Endothelial cell of umbilical vein (primary cell): Measurements from ENCODE around the gene AGFG2. TPM values are rescaled to one million over a fixed set of nuclear protein-coding genes. Genes with fewer than 3 reads are reported as not detected.
A peak's percentile ranks its signal among the peaks of the same experiment; 100 is the strongest.

ENCODE experiments used
- BruUV-seq: library from RNA; stranded (reverse); fragments of 400-500 nt; replicated peaks from 2 replicates; lab custom pipeline; 2021; lab: Mats Ljungman, UMichigan
- CTCF ChIA-PET: fragments of 300-600, 350-600 bp; sonication (Branson Sonifier 250); formaldehyde crosslinking; loops from one replicate; lab custom pipeline; 2021; ENCODE audit warnings: antibody characterized with exemption, inconsistent platforms; lab: Charles Lee
- POLR2A ChIA-PET: fragments of 300-600, 350-600 bp; sonication (Branson Sonifier 250); formaldehyde crosslinking; loops from one replicate; lab custom pipeline; 2021; ENCODE audit warnings: antibody characterized with exemption, inconsistent platforms; lab: Charles Lee
- DNase-seq: peaks from one replicate; pipeline ENCODE4 v3.0.0-alpha.2; 2011; ENCODE audit warnings: low read depth, low spot score
- FAIRE-seq: peaks from 2 replicates; lab custom pipeline; 2011; peaks lifted over from hg19 to GRCh38; lab: Jason Lieb, UNC
- H2AFZ ChIP-seq: 2 replicates; pipeline ENCODE4 v1.6.0; 2012; ENCODE audit warnings: low read depth, low read length, control low read depth, inconsistent platforms
- H3K27ac ChIP-seq: 2 replicates; pipeline ENCODE4 v1.5.1; 2011; ENCODE audit warnings: low read depth, mild to moderate bottlenecking, control low read depth, low read length, moderate library complexity; ENCODE audit not compliant: insufficient read depth
- H3K27me3 ChIP-seq, 2 experiments: 2 replicates each; pipeline versions ENCODE4 v1.6.0 to v1.6.1; 2011; ENCODE audit warnings: low read length in 2 of 2, mixed read lengths in 1 of 2; ENCODE audit not compliant: control insufficient read depth in 2 of 2, insufficient read depth in 2 of 2
- H3K36me3 ChIP-seq, 2 experiments: 2 replicates in 1 of 2; 3 replicates in 1 of 2; pipeline ENCODE4 v1.5.1; 2011; ENCODE audit warnings: low read length in 2 of 2, mild to moderate bottlenecking in 1 of 2, moderate library complexity in 1 of 2; ENCODE audit not compliant: control insufficient read depth in 2 of 2, insufficient read depth in 2 of 2; ENCODE audit errors: extremely low read depth in 1 of 2
- H3K4me1 ChIP-seq: 3 replicates; pipeline ENCODE4 v1.5.1; 2011; ENCODE audit warnings: mild to moderate bottlenecking, low read length; ENCODE audit not compliant: control insufficient read depth, insufficient read depth; ENCODE audit errors: extremely low read depth
- H3K4me2 ChIP-seq: 2 replicates; pipeline ENCODE4 v1.6.1; 2011; ENCODE audit warnings: low read length, control low read depth, mixed read lengths; ENCODE audit not compliant: insufficient read depth
- H3K4me3 ChIP-seq, 3 experiments: fragments of 200-600 bp in 1 of 3; sonication (generic), shearing (Covaris generic) in 1 of 3; replicated peaks in 1 of 3; 2 replicates each; pipeline ENCODE4 v1.5.1; 2011 to 2016; ENCODE audit warnings: control low read depth in 3 of 3, low read length in 3 of 3, mild to moderate bottlenecking in 2 of 3, inconsistent platforms in 1 of 3, low read depth in 1 of 3, moderate library complexity in 1 of 3; ENCODE audit not compliant: insufficient read depth in 1 of 3
- H3K79me2 ChIP-seq: 2 replicates; pipeline ENCODE4 v1.6.0; 2012; ENCODE audit warnings: low read length, inconsistent platforms; ENCODE audit not compliant: control insufficient read depth, insufficient read depth
- H3K9ac ChIP-seq: replicated peaks from 2 replicates; pipeline ENCODE3; 2011; ENCODE audit warnings: low read length, control low read depth; ENCODE audit not compliant: insufficient read depth; ENCODE audit errors: extremely low read depth
- H3K9me1 ChIP-seq: replicated peaks from 3 replicates; pipeline ENCODE4 v1.6.0; 2011; ENCODE audit warnings: mild to moderate bottlenecking, low read length; ENCODE audit not compliant: control insufficient read depth, insufficient read depth; ENCODE audit errors: extremely low read depth
- H3K9me3 ChIP-seq: replicated peaks from 2 replicates; pipeline ENCODE4 v1.5.1; 2012; ENCODE audit warnings: low read length, inconsistent platforms; ENCODE audit not compliant: control insufficient read depth, insufficient read depth
- H4K20me1 ChIP-seq: replicated peaks from 2 replicates; pipeline ENCODE3; 2011; ENCODE audit warnings: mild to moderate bottlenecking, low read length; ENCODE audit not compliant: control insufficient read depth, insufficient read depth; ENCODE audit errors: extremely low read depth
- CTCF ChIP-seq, 2 donors: IDR thresholded peaks; 1 replicate in 1 of 2; 2 replicates in 1 of 2; pipeline ENCODE4 v1.5.1; 2011; ENCODE audit warnings: low read length in 2 of 2, mild to moderate bottlenecking in 2 of 2, moderate library complexity in 2 of 2, control low read depth in 1 of 2, inconsistent platforms in 1 of 2, low read depth in 1 of 2; ENCODE audit not compliant: insufficient read depth in 1 of 2; ENCODE audit errors: extremely low read depth in 1 of 2
- EZH2 ChIP-seq: IDR thresholded peaks from 2 replicates; pipeline ENCODE4 v1.6.1; 2012; ENCODE audit warnings: borderline replicate concordance, low read depth, mild to moderate bottlenecking, moderate library complexity, low read length, inconsistent platforms; ENCODE audit not compliant: severe bottlenecking
- FOS ChIP-seq: IDR thresholded peaks from 2 replicates; pipeline ENCODE4 v1.6.1; 2011; ENCODE audit warnings: mild to moderate bottlenecking, low read length, moderate library complexity, borderline replicate concordance; ENCODE audit not compliant: insufficient read depth
- GATA2 ChIP-seq: IDR thresholded peaks from 2 replicates; pipeline ENCODE4 v1.7.0; 2011; ENCODE audit warnings: low read depth, mild to moderate bottlenecking, moderate library complexity, mixed read lengths, low read length; ENCODE audit not compliant: insufficient read length, insufficient read depth
- JUN ChIP-seq: IDR thresholded peaks from 2 replicates; pipeline ENCODE4 v1.6.1; 2011; ENCODE audit warnings: borderline replicate concordance, low read depth; ENCODE audit not compliant: insufficient read length, insufficient read depth
- MYC ChIP-seq: IDR thresholded peaks from one replicate; pipeline ENCODE4 v1.6.1; 2011; ENCODE audit warnings: mild to moderate bottlenecking, low read depth, low read length
- POLR2A ChIP-seq: IDR thresholded peaks from 2 replicates; pipeline ENCODE4 v1.6.1; 2012; ENCODE audit warnings: low read depth, mild to moderate bottlenecking, control low read depth, low read length
- POLR2AphosphoS5 ChIP-seq: IDR thresholded peaks from 2 replicates; pipeline ENCODE4 v1.6.1; 2012; ENCODE audit warnings: low read depth, mild to moderate bottlenecking, control low read depth, low read length, moderate library complexity; ENCODE audit not compliant: insufficient read depth
- dilution Hi-C: fragments of 300-500 bp; cut with MboI; formaldehyde crosslinking; loops from one replicate; pipeline ENCODE4 v1.15.0; 2019; ENCODE audit warnings: low sequenced_read_pairs; ENCODE audit not compliant: extremely low pct_ligation_motif_present
- intact Hi-C: fragments of 100-400 bp; cut with micrococcal nuclease; formaldehyde crosslinking; loops from one replicate; pipeline ENCODE4 v1.10.0; 2022
- polyA plus RNA-seq, 4 experiments: library from polyadenylated mRNA; depleted of rRNA in 3 of 4; stranded (reverse) in 3 of 4; unstranded in 1 of 4; fragments of >200 nt; gene quantifications; 2 replicates each; pipeline versions ENCODE4 v1.2.1 to v1.2.3, GENCODE V29; 2011 to 2012; ENCODE audit warnings: missing spikeins in 1 of 4
- total RNA-seq: library from RNA; stranded (reverse); gene quantifications from 2 replicates; pipeline ENCODE4 v1.2.3, GENCODE V29; 2021
- TF ChIP-seq, protein P1 (sequence below): IDR thresholded peaks from 2 replicates; pipeline ENCODE4 v1.6.1; 2011; ENCODE audit not compliant: insufficient read depth, insufficient read length

The AGFG2 gene
- total and polyA plus RNA-seq, 2 donors (not counting 3 experiments of a cell fraction or from before 2014, with no cell fraction given): 33.6 to 44.6 TPM

DNA sequence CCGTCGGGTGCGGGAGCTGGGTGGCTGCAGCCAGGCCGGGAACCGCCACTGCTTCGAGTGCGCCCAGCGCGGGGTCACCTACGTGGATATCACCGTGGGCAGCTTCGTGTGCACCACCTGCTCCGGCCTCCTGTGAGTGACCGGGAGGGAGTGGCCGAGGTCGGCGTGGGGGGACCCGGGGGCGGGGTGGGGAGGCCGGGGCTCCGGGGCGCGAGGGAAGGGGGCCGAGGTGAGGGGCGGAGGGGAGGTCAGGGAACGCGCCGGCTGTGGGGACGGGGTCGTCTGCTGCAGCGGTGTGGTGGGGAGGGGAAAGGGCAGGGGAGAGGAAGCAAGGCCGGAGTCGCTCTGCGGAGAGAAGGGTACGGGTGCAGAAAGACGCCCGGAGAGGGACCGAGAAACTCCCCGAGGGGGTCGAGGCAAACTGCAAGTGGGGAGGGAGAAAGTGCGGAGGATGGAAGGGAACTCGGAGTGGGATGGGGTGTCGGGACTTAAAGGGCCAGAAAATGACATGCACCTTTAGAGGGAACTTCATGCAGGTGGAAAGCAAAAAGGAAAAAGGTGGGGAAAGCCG lies 518 bp downstream of the AGFG2 start:
- ChIA-PET POLR2A (interaction anchor here (0.7 to 1.2 kb wide), 2 partner anchors 20 to 25 kb away, joined by 3 to 4 read pairs; no protein-coding TSS in a partner anchor), CTCF (interaction anchor here (0.7 to 3.4 kb wide), 8 partner anchors 9 to 74 kb away, joined by 3 to 27 read pairs (median 4); partner anchors contain the start of gene NYAP1)

More for the DNA sequence above, 518 bp downstream of the AGFG2 start:
- Histone ChIP-seq H3K4me3 (peak overlapping the region; percentile 38 to 96 (median 45)), H3K4me1 (peaks cover 19% of the 10 kb centered on the region), H3K27ac (no peak overlapping the region), H3K9me1 (no peaks in the 10 kb centered on the region), H2AFZ (peak overlapping the region; percentile 26), H3K36me3 (no peaks in the 10 kb centered on the region), H3K9me3 (no peaks in the 10 kb centered on the region), H3K9ac (peak overlapping the region; percentile 21), H3K79me2 (peaks cover 30% of the 10 kb centered on the region), H3K4me2 (peak overlapping the region; percentile 48), H3K27me3 (no peaks in the 10 kb centered on the region), H4K20me1 (no peaks in the 10 kb centered on the region)
- no TSS peak for BruUV-seq
- no peak for TF ChIP-seq CTCF (IDR thresholded peaks at IDR 0.05; ENCODE audit: extremely low read depth in 1 of 2, insufficient read depth in 1 of 2, low read depth in 1 of 2, low read length in 2 of 2)
- no peak for TF ChIP-seq POLR2A
- TF ChIP-seq JUN: no peak
- TF ChIP-seq FOS: no peak
- TF ChIP-seq, protein P1, sequence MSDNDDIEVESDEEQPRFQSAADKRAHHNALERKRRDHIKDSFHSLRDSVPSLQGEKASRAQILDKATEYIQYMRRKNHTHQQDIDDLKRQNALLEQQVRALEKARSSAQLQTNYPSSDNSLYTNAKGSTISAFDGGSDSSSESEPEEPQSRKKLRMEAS: no peak
- no peak for TF ChIP-seq GATA2
- TF ChIP-seq POLR2AphosphoS5: no peak
- no peak for TF ChIP-seq EZH2
- TF ChIP-seq MYC: no peak
- no peak for FAIRE-seq
- intact Hi-C loops (loop anchor here (1.0 to 2.0 kb wide), 4 partner anchors 20 to 73 kb away; partner anchors contain the start of genes MOSPD3 and TSC22D4), dilution Hi-C loops (no loop called here)
- DNase-seq: no peak
